Lung microvascular endothelial cell (primary cell): Measurements from ENCODE around the gene ADPGK. TPM values are rescaled to one million over a fixed set of nuclear protein-coding genes. Genes with fewer than 3 reads are reported as not detected.
"Not testable (repeated sequence)": the region's sequence is repeated elsewhere in the genome, so short reads cannot be mapped to it uniquely, and the experiment has no call there.

Experiments
- DNase-seq, 2 donors: peaks; one replicate each; pipeline versions ENCODE4 v3.0.0 to v3.0.0-alpha.2; 2010; ENCODE audit warnings: low read depth in 2 of 2
- total RNA-seq: library from RNA; depleted of rRNA; stranded (reverse); fragments of >200 nt; gene quantifications from 2 replicates; pipeline ENCODE4 v1.2.1, GENCODE V29; 2014

Gene ADPGK
- 25.9 and 39.7 TPM in 2 replicates for total RNA-seq

DNA sequence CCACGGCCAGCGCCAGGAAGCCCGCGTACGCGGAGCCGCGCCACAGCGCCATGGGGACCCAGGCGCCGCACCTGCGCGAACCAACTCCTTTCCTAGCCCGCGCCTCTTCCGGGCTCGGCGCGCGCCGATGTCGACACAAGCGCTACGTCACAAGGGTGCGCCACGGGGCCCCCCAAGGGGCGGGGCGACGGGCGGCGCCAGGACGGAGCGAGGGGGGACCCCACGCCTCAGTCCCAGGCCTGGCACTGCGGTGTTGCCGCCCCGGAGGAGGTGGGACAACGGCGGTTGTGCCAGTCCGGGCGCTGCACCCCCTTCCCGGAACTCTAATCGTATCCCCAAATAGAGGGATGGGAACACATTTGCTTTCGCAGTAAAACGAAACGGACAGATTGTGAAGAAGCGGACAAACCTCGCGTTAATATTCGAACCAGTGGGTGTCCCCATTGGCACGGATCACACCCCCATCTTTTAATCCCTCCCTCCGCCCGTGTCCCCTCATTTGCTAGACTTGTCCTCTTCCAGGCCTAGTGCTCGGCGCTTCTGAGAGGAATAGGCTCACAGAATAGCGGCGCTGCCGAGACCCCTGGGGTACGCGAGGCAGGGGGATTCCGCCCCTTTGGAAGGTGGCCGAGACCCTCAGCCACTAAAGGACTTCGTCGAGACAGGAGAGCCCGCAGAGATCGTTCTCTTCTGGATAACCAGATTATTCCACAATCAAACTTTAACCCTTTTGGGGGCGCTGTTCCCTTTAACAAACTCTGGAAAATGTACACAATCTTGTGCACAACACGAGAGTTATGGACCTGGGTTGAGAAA, at the start of gene ADPGK:
Gene ADPGK, minus strand, starts transcription at position 119 of the 816 bp plus-strand sequence. Its CDS starts 67 bp downstream, at position 52.
- peak; percentile 95 to 96 for DNase-seq

DNA sequence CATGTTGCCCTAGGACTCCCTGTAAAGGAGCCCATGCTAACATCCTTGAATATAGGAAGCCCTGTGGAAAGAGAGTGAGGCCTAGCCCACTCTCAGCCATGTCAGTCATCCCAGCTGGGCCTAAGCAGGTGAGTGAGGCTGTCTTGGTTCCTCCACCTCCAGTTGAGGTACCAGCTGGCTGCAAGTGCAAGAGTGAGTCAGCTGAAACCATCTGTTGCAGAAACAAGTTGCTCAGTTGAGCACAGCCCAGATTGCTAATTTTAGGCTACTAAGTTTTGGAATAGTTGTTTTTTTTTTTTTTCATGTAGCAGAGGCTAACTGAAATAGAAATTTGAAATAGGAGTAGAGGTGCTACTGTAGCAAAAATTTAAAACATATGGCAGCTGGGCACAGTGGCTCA, 43.7 kb upstream of the ADPGK start:
- DNase-seq = no peak

DNA sequence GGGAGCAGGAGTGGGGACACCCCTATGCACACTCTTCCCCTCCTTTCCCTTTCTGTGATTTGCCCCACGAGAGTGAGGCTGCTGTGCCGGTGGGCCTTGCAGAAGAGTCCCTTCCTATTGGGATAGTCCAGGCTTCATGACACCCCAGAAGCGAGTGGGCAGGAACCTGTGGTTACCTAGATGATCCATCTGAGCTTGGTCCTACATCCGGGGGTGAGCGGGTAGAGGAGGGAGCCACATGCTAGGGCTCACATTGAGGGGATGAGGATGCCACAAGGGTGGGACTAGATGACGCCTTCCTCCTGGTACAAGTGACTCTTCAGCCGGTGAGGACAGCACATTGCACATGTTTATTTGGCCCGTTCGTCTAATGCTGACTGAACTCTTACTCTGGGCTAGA, 43.1 kb upstream of the ADPGK start:
- no peak for DNase-seq

DNA sequence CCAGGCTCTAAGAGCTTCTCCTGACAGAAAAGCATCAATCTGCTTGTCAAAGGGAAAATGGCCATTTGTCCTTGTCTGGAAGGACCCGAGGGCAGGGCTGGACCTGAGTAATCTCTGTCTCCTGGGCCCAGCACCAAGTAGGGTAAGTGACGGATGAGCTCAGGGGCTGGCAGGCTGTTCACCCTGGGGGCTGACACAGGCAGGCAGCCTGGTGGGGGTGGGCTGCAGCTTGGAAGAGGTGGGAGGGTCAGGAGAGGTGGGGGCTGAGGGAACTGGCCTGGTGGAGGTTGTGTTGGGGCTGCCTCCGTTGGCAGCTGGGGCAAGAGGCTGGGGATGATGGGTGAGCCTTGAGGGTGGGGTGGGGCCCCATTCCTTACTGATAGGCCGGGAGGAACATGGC, 42.3 kb upstream of the ADPGK start:
- DNase-seq = no peak

DNA sequence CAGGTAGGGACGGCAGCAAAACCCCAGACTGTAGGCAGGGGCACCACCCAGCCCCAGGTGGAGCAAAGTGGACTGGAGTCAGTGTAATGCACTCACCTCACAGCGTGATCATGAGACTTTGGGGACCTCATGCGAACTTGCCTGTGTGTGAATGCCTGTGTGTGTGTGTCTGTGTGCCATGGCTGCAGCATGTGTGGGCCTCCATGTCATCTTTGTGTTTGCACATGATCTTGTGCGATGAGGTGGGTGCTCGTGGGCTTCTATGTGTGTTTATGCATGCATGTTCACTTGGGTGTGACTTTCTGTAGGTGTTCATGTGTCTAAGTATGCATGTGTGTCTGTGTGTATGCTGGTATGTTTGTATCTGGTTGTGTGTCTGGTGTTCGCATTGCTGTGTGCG, 41.2 kb upstream of the ADPGK start:
- DNase-seq = no peak

DNA sequence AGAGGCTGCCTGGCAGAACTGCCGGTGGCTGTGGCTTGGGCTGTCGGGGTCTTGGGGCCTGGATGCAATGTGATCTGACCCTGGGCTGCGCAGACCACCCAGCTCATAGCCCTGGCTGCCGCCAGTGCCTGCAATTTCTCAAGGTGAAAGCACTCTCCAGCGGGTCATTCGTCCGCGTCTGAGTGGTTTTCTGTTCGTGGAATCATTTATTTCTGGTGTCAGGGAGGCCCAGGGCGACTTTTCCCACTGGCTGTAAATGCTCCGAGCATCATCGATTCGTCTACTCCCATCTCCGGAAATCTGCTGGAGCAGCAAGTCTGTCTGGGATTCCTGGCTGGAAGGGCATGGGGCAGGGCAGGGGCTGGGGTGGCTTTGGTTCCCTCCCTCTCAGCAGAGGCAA, 40.6 kb upstream of the ADPGK start:
- DNase-seq = no peak

DNA sequence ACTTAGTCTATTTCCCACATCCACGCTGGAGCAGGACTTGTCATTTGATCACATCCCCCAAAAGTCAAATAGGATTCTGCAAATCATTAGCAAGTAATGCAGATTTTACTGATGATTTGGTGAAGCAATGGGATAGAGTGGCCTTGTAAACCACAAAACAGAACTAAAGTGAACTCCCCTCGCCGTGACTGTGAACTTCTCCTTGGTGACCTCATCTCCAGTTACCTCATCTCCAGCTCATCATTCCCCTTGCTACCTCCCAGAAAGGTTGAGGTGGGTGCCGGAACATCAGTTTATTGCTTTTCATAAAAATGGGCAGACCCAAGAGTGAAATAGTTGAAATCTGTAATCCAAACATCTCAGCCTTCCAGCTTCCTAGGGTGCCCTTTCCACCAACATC, 36.7 kb upstream of the ADPGK start:
- no peak for DNase-seq

DNA sequence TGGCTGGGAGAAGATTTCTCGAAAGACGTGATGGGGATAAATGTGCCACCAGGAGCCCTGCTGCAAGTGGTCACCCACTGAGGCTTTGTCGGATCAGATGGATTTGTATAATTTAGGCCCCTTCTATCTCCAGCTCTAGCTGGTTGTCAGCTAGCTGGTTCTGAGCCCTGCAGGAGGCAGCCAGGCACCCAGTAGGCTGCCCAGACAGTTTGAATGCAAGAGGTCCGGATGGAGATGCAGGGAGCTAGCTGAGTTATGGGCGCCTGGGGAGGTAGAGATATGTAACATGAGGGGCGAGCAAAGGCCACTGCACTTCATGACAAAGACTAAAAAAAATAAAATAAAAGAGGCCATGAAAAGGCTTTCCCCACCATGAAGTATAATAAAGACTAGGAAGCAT, 35.1 kb upstream of the ADPGK start:
- DNase-seq = no peak

DNA sequence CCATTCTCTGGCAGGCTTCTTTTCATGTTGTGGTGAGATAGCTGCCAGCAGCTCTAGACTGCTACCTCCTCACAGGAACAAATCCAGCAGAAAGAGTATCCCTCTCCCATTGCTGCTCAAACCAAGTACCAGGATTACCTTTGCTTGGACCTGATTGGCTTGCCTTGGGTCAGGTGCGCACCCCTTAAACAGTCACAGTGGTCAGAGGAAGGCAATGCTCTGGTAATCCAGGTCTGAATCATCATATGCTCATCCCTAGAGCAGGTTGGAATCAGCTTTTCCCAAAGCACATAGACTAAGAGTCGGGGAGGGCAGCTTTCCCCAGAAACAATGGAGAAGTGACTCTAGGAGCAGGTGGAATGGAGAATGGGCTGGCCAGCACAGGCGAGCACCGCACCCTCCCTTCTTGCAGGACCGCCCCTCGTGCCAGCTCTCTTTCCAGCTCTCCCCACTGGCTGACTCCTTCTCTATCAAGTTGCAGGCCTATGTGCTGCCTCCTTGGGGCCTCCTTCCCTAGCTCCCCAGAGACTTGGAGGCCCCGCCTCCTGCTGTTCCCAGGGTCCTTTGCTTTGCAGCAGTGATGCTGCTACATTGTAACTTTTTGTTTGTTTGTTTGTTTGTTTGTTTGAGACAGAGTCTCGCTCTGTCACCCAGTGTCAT, 29.9 kb upstream of the ADPGK start:
- no peak for DNase-seq

DNA sequence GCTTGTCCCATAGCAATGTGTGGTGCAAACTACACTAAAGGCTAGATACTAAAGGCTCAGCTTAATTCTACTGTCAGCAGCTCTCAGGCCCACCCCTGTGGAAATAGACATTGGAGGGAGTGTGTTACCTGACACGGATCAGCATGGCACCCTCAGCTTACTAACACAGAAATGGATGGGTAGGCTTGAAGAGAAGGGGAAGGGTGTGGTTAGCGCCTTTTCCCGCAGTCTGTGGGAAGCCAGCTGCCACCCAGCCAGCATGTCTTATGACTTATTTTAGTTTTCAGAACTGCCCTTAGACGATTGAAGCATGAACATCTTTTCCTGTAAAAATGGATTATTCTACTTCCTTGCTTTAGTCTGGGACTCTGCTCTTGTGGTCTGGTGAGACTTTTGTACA, 25.8 kb upstream of the ADPGK start:
- DNase-seq = no peak

DNA sequence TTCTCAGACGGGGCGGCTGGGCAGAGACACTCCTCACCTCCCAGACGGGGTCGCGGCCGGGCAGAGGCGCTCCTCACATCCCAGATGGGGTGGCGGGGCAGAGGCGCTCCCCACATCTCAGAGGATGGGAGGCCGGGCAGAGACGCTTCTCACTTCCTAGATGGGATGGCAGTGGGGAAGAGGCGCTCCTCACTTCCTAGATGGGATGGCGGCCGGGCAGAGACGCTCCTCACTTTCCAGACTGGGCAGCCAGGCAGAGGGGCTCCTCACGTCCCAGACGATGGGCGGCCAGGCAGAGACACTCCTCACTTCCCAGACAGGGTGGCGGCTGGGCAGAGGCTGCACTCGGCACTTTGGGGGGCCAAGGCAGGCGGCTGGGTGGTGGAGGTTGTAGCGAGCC, 23.8 kb upstream of the ADPGK start:
- not testable (repeated sequence) for DNase-seq

DNA sequence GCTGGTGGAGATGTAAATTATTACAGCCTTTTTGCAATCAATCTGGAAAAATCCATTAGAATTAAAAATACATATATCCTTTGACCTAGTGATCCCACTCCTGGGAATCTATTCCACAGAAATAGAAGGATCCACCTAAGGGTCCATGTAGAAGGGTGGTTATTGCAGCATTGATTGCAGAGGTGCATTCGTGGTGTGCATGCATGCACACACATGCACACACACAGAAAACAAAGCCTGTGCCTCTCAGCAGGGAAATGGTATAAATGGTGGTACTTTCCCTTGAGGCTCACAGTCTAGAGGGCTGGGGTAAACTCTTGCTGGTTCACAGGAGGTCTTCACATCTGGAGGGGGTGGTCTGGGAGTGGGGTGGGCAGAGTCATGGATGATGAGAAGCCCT, 19.4 kb upstream of the ADPGK start:
- no peak for DNase-seq

DNA sequence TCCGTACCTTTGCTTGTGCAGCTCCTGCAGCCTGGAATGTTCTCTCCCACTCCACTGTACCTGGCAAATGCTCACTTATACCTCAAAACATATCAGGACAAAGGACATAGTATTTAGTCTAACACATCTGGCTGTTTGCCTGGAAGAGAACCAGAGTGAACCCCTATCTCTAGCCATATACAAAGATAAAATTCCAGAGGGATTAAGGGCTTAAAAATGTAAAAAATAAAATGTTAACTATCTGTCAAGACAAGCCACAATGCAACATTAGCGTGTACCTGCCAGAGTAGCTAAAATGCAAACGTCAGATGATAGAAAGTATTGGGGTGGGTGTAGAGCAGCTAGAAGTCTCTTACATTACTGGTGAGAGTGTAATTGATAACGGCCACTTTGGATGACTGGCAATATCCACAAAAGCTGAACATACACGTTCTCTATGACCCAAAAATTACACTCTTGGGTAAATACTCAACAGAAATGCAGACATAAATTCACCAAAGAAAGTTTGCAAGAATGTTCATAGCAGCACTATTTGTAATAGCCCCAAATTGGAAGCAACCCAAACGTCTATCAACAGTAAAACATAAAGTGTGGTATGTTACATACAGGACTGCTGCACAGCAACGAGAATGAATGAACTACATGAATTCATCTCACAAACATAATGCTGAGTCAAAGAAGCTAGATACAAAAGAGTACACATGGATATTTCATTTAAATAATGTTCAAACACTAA, 18.2 kb upstream of the ADPGK start:
- DNase-seq = no peak

DNA sequence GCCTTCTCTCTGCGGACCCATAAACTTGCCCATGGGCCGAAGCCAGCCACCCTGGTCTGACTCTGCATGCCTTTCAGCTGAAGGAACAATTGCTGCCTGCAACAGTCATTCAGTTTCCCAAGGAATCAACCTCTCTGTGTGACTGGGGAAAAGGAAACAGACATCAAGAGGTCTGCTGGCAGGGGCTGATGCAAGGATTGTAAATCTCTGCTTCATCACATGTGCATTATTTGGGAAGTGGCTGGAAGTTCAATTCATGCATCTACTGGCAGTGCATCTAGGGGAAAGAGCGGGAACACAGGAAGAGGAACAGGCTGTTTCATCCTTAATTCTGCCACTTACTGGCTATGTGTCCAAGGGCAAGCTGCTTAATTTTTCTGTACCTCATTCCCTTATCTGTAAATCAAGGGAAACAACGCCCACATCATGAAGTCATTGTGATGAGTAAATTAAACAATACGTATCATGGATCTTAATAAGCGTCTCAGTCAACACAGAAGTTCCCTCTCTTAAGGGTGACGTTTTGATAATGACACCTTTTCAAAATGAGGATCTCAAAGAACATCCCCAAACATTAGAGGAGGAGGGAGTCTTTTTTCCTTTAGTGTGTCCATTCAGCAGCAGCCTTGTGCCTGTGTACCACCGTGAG, 17.4 kb upstream of the ADPGK start:
- no peak for DNase-seq

DNA sequence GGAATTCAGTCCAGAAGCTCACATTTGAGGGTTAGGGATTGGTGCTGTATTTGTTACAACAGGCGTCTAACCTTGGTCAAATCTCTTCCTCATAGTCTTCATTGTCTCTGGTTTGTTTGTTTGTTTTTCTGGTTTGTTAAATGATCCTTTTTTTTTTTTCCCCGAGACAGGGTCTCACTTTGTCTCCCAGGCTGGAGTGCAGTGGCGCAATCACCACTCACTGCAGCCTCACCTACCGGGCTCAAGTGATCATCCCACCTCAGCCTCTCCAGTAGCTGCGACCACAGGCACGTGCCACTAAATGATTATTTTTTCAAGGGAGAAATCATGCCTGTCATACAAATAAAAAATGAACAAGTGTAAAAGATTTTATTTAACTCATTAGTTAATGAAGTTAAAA, 14.3 kb upstream of the ADPGK start:
- no peak for DNase-seq

DNA sequence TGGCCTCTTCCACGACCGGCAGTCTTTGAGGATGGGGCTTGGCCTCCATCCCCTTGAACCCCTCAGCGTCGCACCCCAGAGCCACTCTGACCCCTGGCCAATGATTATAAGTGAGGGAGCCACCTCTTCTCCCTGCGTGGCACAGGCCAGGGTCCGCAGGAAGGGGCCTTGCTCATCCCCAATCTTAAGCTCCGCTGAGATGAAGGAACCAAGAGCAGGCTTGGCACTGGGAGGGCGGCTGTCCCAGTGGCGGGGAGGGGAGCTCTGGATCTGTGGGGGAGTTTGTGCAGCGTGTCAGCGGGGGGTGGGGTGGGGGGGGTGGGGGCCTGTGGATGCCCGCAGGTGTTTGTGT, 13.8 kb upstream of the ADPGK start:
- no peak for DNase-seq

DNA sequence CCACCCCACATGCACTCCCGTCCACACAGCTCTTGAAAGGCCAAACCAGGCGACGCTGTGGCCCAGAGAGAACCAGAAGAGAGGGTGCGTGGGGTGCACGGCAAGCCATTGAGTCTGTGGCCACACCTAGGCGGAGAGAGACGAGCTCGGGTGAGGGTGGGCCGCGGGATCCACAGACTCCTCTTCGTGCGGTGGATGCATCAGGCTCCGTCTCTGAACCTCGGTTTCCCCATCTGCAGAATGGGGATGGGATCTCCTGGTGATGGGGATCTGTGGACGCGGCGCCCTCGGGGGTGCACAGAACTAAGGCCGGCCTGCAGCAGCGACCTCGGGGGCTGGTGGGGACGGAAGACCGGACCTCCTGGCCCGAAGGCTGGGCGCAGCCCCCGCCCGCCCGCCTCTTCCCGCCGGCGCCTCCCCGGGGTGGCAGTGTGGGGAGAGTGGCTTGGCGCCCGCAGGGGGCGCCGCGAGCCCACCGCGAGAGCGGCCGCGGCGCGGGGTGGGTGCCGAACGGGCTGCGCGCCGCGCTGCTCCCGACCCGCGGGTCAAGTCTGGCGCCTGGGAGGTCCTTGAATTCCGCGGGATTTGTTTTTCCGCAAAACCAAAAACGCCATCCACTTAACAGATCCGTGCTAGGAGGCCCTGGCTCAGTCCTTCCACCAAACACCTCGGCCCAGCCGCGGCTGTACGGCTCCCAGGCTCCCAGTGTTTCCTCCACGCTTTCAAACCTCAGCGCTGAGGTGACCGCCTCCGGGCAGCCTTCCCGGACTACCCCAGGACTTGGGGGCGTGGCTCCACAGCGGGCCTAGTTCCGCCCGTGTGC, 13.2 kb upstream of the ADPGK start:
- DNase-seq = peak in 1 of 2 donors; percentile 11

DNA sequence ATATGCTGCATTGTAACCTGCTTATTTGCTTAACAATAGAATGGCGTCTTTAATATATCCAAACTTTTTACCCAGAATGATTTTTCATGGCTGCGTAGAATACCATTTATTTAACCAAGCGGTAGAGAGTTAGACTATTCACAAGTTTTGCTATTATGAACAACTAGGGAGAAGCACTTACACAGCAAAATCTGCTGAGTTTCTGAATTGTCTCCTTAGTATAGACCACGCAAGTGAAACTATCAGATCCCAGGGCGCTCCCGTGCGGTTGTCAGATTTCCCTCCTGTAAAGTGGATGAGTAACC, 12.6 kb upstream of the ADPGK start:
- no peak for DNase-seq

DNA sequence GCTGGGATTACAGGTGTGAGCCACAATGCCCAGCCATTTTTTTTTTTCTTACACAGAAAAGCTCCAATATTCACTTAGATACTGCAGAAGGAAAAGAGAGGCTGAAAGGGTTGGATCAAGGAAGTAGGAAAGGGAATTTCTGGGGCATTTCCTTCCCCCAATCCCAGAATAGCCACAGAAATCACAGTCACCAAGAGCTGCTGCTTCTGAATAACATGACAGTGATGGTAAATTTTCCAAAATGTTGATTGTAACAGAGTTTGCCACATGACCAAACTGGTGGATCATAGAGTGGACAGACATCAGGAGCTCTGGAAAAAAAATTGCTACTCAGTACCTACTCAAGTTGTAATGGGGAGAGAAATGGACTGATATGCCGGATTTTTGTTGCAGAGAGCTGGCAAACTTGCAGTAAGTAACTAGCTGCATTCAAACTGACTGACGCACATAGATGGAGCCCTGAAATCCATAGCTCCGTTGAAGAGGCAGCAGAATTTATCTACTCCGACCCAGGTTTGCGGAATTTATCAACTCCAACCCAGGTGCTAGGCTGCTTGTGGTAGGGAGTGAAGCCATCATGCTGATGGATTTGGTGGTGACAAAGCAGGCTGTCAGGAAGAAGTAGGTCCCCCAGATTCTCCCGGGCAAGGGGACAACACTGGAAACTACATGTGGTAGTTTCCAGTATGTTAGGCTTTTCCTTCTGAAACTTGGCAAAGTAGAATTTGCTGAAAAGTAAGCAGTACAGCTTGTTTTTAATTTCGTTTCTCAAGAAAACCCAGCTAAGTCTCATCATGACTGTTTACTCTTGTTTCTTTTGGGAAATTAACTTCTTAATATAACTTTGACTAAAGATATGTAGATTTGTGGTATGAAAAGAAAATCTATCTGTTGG, 10.5 kb upstream of the ADPGK start:
- no peak for DNase-seq

DNA sequence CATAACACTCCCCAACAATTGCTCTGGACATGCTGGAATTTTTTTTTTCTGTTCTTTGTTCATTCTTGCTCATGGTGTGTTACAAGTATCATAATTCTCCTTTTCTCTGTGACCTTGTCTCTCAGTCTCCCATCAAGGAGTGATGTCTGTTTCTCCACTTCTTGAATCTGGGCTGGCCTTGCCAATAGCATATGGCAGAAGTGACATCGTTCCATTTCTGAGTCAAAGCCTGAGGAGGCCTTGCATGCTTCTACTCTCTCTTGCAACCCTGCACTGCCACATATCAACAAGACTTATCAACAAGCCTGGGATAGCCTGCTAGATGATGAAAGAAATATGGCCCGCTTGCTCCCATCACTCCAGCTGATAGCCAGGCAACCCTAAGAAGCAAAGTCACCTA, 8.9 kb upstream of the ADPGK start:
- DNase-seq = no peak
